ENCODE measurements around the gene MINDY2. TPM values are rescaled to one million over a fixed set of nuclear protein-coding genes. Genes with fewer than 3 reads are reported as not detected.

Gene MINDY2
- total and polyA plus RNA-seq, 9 of the 15 experiments (the other 6 are each of a cell fraction or from before 2014, with no cell fraction given): 2.4 to 15.3 (median 7.2) TPM

- TF ChIP-seq FOXP4 (CRISPR knock-in tag; IDR thresholded peaks at IDR 0.05; ENCODE audit: borderline replicate concordance): 0 out of 2 replicates have a peak, but pooled peaks have one; percentile 43
- TF ChIP-seq HSF4 (CRISPR knock-in tag; IDR thresholded peaks at IDR 0.05; ENCODE audit: borderline replicate concordance): no peak
- no peak for TF ChIP-seq PHF21A (IDR thresholded peaks at IDR 0.05; ENCODE audit: borderline replicate concordance, low read depth)
- no peak for TF ChIP-seq SIX5 (IDR thresholded peaks at IDR 0.05; ENCODE audit: borderline replicate concordance in 1 of 2, insufficient read depth in 1 of 2, low read depth in 1 of 2, low read length in 2 of 2)
- peak; percentile 84 for TF ChIP-seq BHLHE40 (IDR thresholded peaks at IDR 0.05; ENCODE audit: low read length)
- TF ChIP-seq CXXC5 (CRISPR knock-in tag; IDR thresholded peaks at IDR 0.05): peak; percentile 70
- no peak for TF ChIP-seq ZNF785 (CRISPR knock-in tag; IDR thresholded peaks at IDR 0.05)
- no peak for TF ChIP-seq ZNF79 (CRISPR knock-in tag; IDR thresholded peaks at IDR 0.05; ENCODE audit: low read depth)
- peak; percentile 91 for TF ChIP-seq REST (IDR thresholded peaks at IDR 0.05; ENCODE audit: borderline replicate concordance)
- no peak for TF ChIP-seq REST (CRISPR knock-in tag; IDR thresholded peaks at IDR 0.05; ENCODE audit: low read depth)
- no peak for TF ChIP-seq HNRNPUL1 (IDR thresholded peaks at IDR 0.05; ENCODE audit: low read length)
- no peak for TF ChIP-seq DNMT1 (IDR thresholded peaks at IDR 0.05)
- TF ChIP-seq XRCC5 (IDR thresholded peaks at IDR 0.05; ENCODE audit: low read depth, low read length): no peak
- no peak for TF ChIP-seq ZNF511 (CRISPR knock-in tag; IDR thresholded peaks at IDR 0.05)
These were observed 21.4 kb upstream of the MINDY2 start, which contains the start of gene ADAM10 (continued) for GRCh38 chr15:58749532-58750337.

All from K562 (cell line).